ENCODE measurements around the gene CD200R1L.

DNA sequence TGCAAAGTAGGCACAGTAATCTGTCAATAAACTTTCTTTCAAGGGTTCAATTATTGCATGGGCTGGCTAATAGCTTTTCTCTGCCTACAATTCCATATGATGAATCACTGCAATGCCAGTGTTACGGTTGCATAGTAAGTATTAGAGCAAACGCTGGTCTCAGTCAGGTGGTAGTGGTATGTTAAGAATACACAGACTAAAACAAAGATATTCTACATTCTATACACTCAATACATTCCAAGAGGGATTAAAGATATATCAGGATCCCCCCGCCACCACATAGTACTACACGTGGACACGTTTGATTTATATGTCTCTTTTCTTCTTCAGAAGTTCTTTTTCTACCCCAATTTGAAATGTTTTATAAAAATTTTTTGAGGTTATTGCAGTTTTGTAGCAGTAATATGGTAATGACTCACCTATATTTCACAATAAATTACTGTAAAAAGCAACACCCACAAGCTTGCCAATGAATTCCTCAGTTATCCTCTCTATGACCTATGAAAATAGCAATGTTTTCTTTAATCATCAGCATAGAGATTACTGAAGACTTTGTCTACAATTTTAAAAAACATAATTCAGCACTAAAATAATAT, 68.2 kb downstream of the CD200R1L start:
- TF ChIP-seq SIN3A (IDR thresholded peaks at IDR 0.05; ENCODE audit: borderline replicate concordance, insufficient read depth, low read length): no peak
- no peak for TF ChIP-seq POLR2AphosphoS5 (IDR thresholded peaks at IDR 0.05; ENCODE audit: low read depth, low read length)
- TF ChIP-seq, protein P1, sequence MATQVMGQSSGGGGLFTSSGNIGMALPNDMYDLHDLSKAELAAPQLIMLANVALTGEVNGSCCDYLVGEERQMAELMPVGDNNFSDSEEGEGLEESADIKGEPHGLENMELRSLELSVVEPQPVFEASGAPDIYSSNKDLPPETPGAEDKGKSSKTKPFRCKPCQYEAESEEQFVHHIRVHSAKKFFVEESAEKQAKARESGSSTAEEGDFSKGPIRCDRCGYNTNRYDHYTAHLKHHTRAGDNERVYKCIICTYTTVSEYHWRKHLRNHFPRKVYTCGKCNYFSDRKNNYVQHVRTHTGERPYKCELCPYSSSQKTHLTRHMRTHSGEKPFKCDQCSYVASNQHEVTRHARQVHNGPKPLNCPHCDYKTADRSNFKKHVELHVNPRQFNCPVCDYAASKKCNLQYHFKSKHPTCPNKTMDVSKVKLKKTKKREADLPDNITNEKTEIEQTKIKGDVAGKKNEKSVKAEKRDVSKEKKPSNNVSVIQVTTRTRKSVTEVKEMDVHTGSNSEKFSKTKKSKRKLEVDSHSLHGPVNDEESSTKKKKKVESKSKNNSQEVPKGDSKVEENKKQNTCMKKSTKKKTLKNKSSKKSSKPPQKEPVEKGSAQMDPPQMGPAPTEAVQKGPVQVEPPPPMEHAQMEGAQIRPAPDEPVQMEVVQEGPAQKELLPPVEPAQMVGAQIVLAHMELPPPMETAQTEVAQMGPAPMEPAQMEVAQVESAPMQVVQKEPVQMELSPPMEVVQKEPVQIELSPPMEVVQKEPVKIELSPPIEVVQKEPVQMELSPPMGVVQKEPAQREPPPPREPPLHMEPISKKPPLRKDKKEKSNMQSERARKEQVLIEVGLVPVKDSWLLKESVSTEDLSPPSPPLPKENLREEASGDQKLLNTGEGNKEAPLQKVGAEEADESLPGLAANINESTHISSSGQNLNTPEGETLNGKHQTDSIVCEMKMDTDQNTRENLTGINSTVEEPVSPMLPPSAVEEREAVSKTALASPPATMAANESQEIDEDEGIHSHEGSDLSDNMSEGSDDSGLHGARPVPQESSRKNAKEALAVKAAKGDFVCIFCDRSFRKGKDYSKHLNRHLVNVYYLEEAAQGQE (IDR thresholded peaks at IDR 0.05; ENCODE audit: insufficient read depth in 1 of 2, low read depth in 2 of 2, low read length in 2 of 2): no peak
- no peak for TF ChIP-seq TAF1 (IDR thresholded peaks at IDR 0.05; ENCODE audit: borderline replicate concordance, insufficient read depth, low read length)
- TF ChIP-seq FOXP2 (optimal IDR thresholded peaks at IDR 0.05; ENCODE audit: borderline replicate concordance, extremely low read depth, extremely low read length, insufficient read depth): no peak

Data from PFSK-1 (cell line).